ENCODE measurements around the gene KRT37.

DNA sequence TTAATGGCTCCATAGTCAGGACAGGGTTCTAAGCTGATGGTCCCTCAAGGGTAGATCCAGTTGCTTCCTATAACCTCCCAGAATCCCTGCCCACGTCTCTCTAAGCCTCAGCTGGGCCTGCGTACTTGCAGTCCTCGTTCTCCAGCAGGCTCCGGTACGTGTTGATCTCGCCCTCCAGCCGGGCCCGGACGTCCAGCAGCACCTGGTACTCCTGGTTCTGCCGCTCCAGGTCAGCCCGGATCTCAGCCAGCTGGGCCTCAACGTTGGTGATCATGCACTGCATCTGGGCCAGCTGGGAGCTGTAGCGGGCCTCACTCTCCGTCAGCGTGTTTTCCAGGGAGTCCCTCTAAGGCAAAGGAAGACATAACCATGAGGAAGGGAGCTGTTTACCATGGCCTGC is 38.3 kb upstream of the KRT37 start:
- TF ChIP-seq SP1 (IDR thresholded peaks at IDR 0.05): no peak
- TF ChIP-seq ARNT (IDR thresholded peaks at IDR 0.05): no peak
- TF ChIP-seq SUZ12 (IDR thresholded peaks at IDR 0.05): no peak
- TF ChIP-seq L3MBTL2 (conservative IDR thresholded peaks at IDR 0.05): no peak
- no peak for TF ChIP-seq LEF1 (IDR thresholded peaks at IDR 0.05; ENCODE audit: borderline replicate concordance)
- no peak for TF ChIP-seq FOXM1 (IDR thresholded peaks at IDR 0.05; ENCODE audit: borderline replicate concordance)
- no peak for TF ChIP-seq ZNF384 (IDR thresholded peaks at IDR 0.05)
- TF ChIP-seq, protein P1, sequence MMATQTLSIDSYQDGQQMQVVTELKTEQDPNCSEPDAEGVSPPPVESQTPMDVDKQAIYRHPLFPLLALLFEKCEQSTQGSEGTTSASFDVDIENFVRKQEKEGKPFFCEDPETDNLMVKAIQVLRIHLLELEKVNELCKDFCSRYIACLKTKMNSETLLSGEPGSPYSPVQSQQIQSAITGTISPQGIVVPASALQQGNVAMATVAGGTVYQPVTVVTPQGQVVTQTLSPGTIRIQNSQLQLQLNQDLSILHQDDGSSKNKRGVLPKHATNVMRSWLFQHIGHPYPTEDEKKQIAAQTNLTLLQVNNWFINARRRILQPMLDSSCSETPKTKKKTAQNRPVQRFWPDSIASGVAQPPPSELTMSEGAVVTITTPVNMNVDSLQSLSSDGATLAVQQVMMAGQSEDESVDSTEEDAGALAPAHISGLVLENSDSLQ (IDR thresholded peaks at IDR 0.05): no peak
- no peak for TF ChIP-seq FOXA1 (IDR thresholded peaks at IDR 0.05)
- no peak for TF ChIP-seq BHLHE40 (IDR thresholded peaks at IDR 0.05; ENCODE audit: borderline replicate concordance)
